Fibroblast of skin of right biceps (primary cell): Measurements from ENCODE around the gene CNTN1.
A peak's percentile ranks its signal among the peaks of the same experiment; 100 is the strongest.

Experiments
- DNase-seq: peaks from one replicate; pipeline ENCODE4 v3.0.0-alpha.2; 2013

Gene CNTN1

DNA sequence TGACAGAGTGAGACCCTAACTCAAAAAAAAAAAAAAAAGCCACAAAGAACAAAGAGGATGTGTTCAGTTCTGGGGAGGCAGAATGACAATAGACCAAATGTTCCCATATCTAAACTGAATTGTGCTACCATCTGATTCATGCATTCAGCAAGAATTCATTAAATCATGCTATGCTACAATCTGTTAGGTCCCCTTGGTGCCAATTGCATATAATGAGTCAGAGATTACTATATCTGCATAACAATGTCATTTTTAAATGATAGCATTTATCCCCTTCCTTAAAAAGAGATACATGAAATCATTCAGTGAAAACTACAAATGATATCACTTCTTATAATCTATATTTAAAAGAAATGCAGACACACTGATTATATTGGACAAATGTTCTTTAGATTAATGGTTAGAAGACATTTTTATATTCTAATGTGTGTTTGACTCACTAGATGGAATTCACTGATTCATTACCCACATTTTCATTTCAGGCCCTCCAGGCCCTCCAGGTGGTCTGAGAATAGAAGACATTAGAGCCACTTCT lies 288.3 kb downstream of the CNTN1 start:
- DNase-seq: peak; percentile 79

- DNase-seq: peak; percentile 46
Observed at GRCh38 chr12:40986001-40986400, 293.8 kb downstream of the CNTN1 start.

GRCh38 chr12:40988355-40988754 lies 296.1 kb downstream of the CNTN1 start:
- no peak for DNase-seq

- no peak for DNase-seq
Observed at GRCh38 chr12:40988824-40989223, 296.6 kb downstream of the CNTN1 start.

GRCh38 chr12:40989785-40990184 lies 297.5 kb downstream of the CNTN1 start:
- no peak for DNase-seq

- no peak for DNase-seq
Observed at GRCh38 chr12:40992158-40992557, 299.9 kb downstream of the CNTN1 start.

DNA sequence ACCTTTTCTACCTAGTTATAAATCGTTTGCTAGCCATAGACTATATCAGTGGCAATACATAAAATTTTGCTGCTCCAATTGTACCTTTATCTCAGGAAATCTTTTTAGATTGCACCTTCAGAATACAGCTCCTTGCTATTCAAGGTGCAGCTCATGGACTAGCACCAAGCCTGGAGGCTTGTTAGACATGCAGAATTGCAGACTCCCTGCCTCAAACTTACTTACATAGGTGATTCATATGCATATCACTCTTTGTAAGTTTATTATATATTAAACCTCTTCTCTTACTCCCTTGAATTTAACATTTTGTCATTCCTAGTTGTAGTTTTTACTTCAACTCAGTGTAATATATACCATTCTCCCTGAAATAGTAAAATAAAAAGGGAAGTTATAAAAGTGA lies 300.4 kb downstream of the CNTN1 start:
- no peak for DNase-seq

DNA sequence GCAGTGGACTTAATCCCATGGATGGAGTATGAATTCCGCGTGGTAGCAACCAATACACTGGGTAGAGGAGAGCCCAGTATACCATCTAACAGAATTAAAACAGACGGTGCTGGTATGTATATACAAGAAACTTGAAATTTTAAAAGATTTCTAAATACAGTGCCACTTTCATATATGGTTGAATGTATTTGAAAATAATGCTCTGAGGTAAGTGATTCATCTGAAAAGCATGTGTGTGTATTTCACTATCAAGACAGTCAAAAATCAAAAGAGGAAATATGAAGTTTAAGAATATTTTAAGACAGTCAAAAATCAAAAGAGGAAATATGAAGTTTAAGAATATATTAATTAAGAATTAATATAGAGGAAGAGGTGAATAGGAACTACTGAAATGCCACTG lies 300.9 kb downstream of the CNTN1 start:
- no peak for DNase-seq

DNA sequence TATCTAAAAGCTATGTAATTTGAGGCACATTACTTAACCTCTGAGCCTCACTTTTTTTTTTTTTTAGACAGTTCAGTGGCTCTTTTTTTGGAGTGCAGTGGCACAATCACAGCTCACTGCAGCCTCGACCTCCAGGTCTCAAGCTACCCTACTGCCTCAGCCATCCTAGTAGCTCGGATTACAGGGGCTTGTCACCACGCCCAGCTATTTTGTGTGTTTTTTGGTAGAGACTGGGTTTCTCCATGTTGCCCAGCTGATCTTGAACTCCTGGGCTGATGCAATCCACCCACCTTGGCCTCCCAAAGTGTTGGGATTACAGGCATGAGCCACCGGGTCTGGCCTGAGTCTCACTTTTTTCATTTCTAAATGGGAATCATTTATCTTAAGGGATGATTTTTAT lies 303.9 kb downstream of the CNTN1 start:
- DNase-seq: no peak

DNA sequence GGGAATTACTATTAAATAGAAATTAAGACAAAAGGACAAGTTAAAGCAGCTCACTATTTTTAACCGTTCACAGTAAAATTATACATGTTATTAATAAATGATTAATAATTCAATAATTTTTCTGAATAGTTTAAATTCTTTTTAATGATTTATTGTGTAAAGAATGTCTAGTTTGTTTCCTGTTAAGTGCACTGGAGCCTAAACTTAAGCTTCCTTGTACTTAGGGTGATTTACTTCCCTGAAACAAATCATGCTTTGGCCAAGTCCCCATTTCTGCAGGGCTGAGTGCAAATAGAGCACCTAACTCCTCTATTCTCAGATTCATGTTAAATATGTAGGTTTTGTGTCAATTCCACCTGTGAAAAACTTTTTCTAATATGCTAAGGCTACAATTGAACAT lies 307.0 kb downstream of the CNTN1 start:
- peak; percentile 22 for DNase-seq

GRCh38 chr12:41008472-41008871 lies 316.2 kb downstream of the CNTN1 start:
- DNase-seq: no peak

GRCh38 chr12:41011939-41012338 lies 319.7 kb downstream of the CNTN1 start:
- no peak for DNase-seq

- peak; percentile 46 for DNase-seq
Observed at GRCh38 chr12:41013881-41014642, 321.8 kb downstream of the CNTN1 start.

GRCh38 chr12:41014643-41015020 lies 322.4 kb downstream of the CNTN1 start:
- DNase-seq: peak; percentile 82

- DNase-seq: no peak
Observed at GRCh38 chr12:41018010-41018409, 325.8 kb downstream of the CNTN1 start.

- DNase-seq: no peak
Observed at GRCh38 chr12:41019461-41019860, 327.2 kb downstream of the CNTN1 start.

- DNase-seq: no peak
Observed at GRCh38 chr12:41023836-41024235, 331.6 kb downstream of the CNTN1 start.

DNA sequence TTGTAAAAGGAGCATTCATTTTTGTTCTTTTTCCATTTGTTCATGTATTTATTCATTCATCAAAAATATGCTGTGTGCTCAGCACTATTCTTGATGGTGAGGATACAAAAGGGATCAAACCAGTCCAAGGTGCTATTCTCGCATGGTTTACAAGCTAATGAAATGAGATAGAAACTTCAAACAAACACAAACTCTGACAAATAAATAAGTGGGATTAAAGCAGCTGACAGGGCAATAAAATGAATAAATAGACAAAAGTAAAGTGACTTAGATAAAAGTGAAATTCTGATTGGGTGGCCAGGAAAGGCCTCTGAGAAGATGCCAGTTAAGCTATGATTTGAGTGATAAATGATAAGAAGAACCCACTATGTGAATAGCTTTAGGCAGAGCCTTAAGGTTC lies 333.9 kb downstream of the CNTN1 start:
- no peak for DNase-seq

DNA sequence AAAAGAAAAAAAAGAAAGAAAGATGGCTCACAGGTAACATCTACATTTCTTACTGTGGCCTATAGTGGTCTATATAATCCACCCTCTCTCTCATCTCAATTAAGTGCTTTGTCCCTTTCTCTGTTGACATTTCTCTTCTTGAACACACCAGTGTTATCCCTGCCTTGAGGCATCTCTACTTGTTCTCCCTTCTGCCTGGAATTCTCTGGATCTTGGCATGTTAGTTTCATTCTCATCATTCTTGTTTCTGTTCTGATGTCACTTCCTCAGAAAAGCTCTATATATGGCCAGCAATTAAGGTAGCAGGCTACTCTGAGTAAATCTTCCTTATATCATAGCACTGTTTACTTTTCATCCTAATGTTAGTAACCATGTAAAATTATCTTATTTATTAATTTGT lies 340.1 kb downstream of the CNTN1 start:
- peak; percentile 9 for DNase-seq

- DNase-seq: peak; percentile 57
Observed at GRCh38 chr12:41034686-41035085, 342.4 kb downstream of the CNTN1 start.

GRCh38 chr12:41039461-41039860 lies 347.2 kb downstream of the CNTN1 start:
- no peak for DNase-seq

GRCh38 chr12:41045509-41045908 lies 353.3 kb downstream of the CNTN1 start:
- no peak for DNase-seq

DNA sequence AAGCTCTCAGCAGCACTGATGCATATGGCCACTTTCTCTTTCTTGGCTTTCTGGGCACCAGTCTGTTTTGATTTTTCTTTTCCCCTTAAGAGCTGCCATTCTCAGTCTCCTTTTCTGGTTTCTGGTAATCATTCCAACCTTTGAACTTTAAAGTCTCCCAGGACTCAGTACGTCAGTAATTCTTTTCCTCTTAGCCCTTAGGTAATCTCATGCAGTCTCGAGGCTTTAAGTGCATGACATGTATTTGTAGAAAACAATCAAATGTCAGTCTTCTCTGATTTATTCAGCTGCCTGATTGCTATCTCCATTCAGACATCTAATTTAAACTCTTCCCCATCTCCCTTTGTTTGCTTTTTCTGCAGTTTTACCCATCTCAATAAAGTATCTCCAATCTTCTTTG lies 356.8 kb downstream of the CNTN1 start:
- DNase-seq: no peak

DNA sequence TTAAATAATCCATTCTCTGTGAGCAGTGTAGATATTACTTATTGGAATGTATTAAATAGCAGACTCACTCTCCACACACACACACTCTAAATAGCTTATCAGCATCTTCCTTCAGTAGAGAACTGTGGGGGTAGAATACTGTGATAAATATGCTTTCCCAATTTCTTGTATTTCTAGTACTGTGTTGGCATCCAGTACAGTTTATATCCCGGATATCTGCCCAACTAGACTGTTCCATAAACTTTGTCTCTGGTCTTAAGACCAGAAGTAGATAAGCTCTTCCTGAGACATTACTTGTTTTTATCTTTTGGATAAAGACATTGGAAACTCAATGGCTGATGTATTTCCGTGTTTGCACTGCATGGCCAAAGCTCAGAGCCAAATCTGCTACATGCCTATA lies 359.7 kb downstream of the CNTN1 start:
- DNase-seq: no peak

DNA sequence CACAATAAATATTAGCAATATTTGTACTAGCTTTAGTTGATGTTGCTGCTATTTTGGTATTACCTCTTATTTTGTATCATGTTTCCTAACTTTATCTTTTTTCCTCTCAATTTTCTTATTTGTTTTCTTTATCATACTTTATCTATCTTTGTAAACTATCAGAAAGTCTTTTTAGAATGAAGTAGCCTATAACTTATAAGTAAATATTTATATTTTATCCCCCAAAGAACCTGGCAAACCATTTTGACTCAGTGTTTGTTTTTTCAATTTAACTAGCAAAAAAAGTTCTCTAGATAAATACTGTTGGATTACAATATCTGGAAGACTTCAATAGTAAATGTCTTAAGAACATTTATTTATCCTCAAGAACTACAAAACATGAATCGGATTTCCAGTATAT lies 360.2 kb downstream of the CNTN1 start:
- no peak for DNase-seq
